ENCODE measurements around the gene CDX4.

GRCh38 chrX:73448379-73448778 lies 1.5 kb downstream of the CDX4 start:
- no peak for TF ChIP-seq TSHZ2 (CRISPR knock-in tag; IDR thresholded peaks at IDR 0.05)
- TF ChIP-seq POU6F1 (CRISPR knock-in tag; IDR thresholded peaks at IDR 0.05; ENCODE audit: borderline replicate concordance, low read depth), result no peak
- no peak for TF ChIP-seq GLIS3 (CRISPR knock-in tag; IDR thresholded peaks at IDR 0.05)
- TF ChIP-seq ARNTL (CRISPR knock-in tag; IDR thresholded peaks at IDR 0.05; ENCODE audit: borderline replicate concordance, low read depth), result no peak
- TF ChIP-seq BACH2 (CRISPR knock-in tag; IDR thresholded peaks at IDR 0.05; ENCODE audit: borderline replicate concordance), result no peak
- TF ChIP-seq ESRRG (CRISPR knock-in tag; IDR thresholded peaks at IDR 0.05), result no peak
- TF ChIP-seq CSRNP3 (CRISPR knock-in tag; IDR thresholded peaks at IDR 0.05), result no peak
- TF ChIP-seq PPARA (CRISPR knock-in tag; IDR thresholded peaks at IDR 0.05; ENCODE audit: borderline replicate concordance), result no peak
- TF ChIP-seq TCF4 (CRISPR knock-in tag; IDR thresholded peaks at IDR 0.05; ENCODE audit: borderline replicate concordance), result no peak
- TF ChIP-seq ZNF565 (CRISPR knock-in tag; conservative IDR thresholded peaks at IDR 0.05; ENCODE audit: low read depth), result no peak
- no peak for TF ChIP-seq CREB5 (CRISPR knock-in tag; IDR thresholded peaks at IDR 0.05; ENCODE audit: low read depth)
- no peak for TF ChIP-seq RARB (CRISPR knock-in tag; IDR thresholded peaks at IDR 0.05)
- no peak for TF ChIP-seq ZFP30 (CRISPR knock-in tag; IDR thresholded peaks at IDR 0.05)
